SK-N-SH treated with all-trans-retinoic acid at 6 μM for 48 hours (cell line): ENCODE measurements around the gene RNF103.
A peak's percentile ranks its signal among the peaks of the same experiment; 100 is the strongest.

Experiments
- ATAC-seq: fragments of 200-7000 bp; cut with Tn5 transposase; 3 replicates; pipeline ENCODE4 v1.9.1; 2020; ENCODE audit warnings: mild to moderate bottlenecking, moderate library complexity
- ARNTL ChIP-seq: fragments of 450-650 bp; formaldehyde crosslinking; IDR thresholded peaks from 2 replicates; pipeline ENCODE4 v1.5.0; 2020; ENCODE audit warnings: low read depth, mild to moderate bottlenecking, moderate library complexity, borderline replicate concordance
- BACH2 ChIP-seq: fragments of 250-450 bp; sonication (Bioruptor Pico); IDR thresholded peaks from 2 replicates; pipeline ENCODE4 v1.9.0; 2021; ENCODE audit warnings: mild to moderate bottlenecking, borderline replicate concordance
- CSDC2 ChIP-seq: fragments of 250-450 bp; sonication (Bioruptor Pico); IDR thresholded peaks from 2 replicates; pipeline ENCODE4 v1.5.0; 2020; ENCODE audit warnings: mild to moderate bottlenecking, moderate library complexity
- ESRRG ChIP-seq: fragments of 250-450 bp; sonication (Bioruptor Pico); IDR thresholded peaks from 2 replicates; pipeline ENCODE4 v1.6.1; 2021; ENCODE audit warnings: mild to moderate bottlenecking
- GLIS3 ChIP-seq: fragments of 250-450 bp; sonication (Bioruptor Pico); IDR thresholded peaks from 2 replicates; pipeline ENCODE4 v1.5.0; 2020; ENCODE audit warnings: mild to moderate bottlenecking, moderate library complexity
- ISL1 ChIP-seq: fragments of 250-450 bp; sonication (Bioruptor Pico); IDR thresholded peaks from 2 replicates; pipeline ENCODE4 v2.1.2; 2022; ENCODE audit warnings: mild to moderate bottlenecking, moderate library complexity
- PPARA ChIP-seq: fragments of 250-450 bp; sonication (Bioruptor Pico); IDR thresholded peaks from 2 replicates; pipeline ENCODE4 v1.5.0; 2020; ENCODE audit warnings: mild to moderate bottlenecking, borderline replicate concordance
- RARB ChIP-seq: fragments of 250-450 bp; sonication (Bioruptor Pico); IDR thresholded peaks from 2 replicates; pipeline ENCODE4 v1.8.0; 2021; ENCODE audit warnings: mild to moderate bottlenecking, moderate library complexity
- SNAI2 ChIP-seq: fragments of 250-450 bp; sonication (Bioruptor Pico); IDR thresholded peaks from 2 replicates; pipeline ENCODE4 v1.5.0; 2020; ENCODE audit warnings: mild to moderate bottlenecking, moderate library complexity
- TCF4 ChIP-seq: fragments of 250-450 bp; sonication (Bioruptor Pico); IDR thresholded peaks from 2 replicates; pipeline ENCODE4 v1.8.0; 2021; ENCODE audit warnings: mild to moderate bottlenecking, moderate library complexity, borderline replicate concordance
- ZFP3 ChIP-seq: fragments of 250-450 bp; sonication (Bioruptor Pico); IDR thresholded peaks from 2 replicates; pipeline ENCODE4 v1.5.0; 2020; ENCODE audit warnings: mild to moderate bottlenecking, moderate library complexity
- ZNF8 ChIP-seq: fragments of 450-650 bp; formaldehyde crosslinking; IDR thresholded peaks from 2 replicates; pipeline ENCODE4 v1.5.0; 2020; ENCODE audit warnings: mild to moderate bottlenecking, moderate library complexity
- TF ChIP-seq, protein P1 (sequence below): fragments of 250-450 bp; sonication (Bioruptor Pico); IDR thresholded peaks from 2 replicates; pipeline ENCODE4 v1.5.1; 2021; ENCODE audit warnings: mild to moderate bottlenecking, moderate library complexity
- TF ChIP-seq, protein P2 (sequence below): fragments of 250-450 bp; sonication (Bioruptor Pico); IDR thresholded peaks from 2 replicates; pipeline ENCODE4 v1.5.1; 2020; ENCODE audit warnings: low read depth, mild to moderate bottlenecking, moderate library complexity
- TF ChIP-seq, protein P3 (sequence below): fragments of 250-450 bp; sonication (Bioruptor Pico); IDR thresholded peaks from 2 replicates; pipeline ENCODE4 v1.8.0; 2020; ENCODE audit warnings: mild to moderate bottlenecking, moderate library complexity, borderline replicate concordance
- TF ChIP-seq, protein P4 (sequence below): fragments of 250-450 bp; sonication (Bioruptor Pico); IDR thresholded peaks from 2 replicates; pipeline ENCODE4 v1.5.0; 2020; ENCODE audit warnings: mild to moderate bottlenecking, moderate library complexity
- TF ChIP-seq, protein P5 (sequence below): fragments of 250-450 bp; sonication (Bioruptor Pico); IDR thresholded peaks from 2 replicates; pipeline ENCODE4 v1.8.0; 2021; ENCODE audit warnings: low read depth, mild to moderate bottlenecking, moderate library complexity, borderline replicate concordance

The RNF103 gene

DNA sequence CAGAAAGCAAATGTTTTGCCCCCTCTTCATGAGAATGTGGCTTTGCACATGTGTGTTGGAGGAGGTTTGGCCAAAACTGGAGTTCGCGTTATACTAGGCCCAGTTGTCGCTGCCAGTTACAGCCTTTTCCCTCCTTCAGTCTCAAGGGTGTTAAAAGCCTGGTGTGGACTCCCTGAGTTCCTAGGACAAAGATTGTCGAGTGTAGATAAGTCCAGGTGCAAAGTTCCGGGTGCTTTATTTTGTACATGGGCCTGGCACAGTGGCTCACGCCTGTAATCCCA is 542 bp upstream of the RNF103 start (continued):
- TF ChIP-seq, protein P1, sequence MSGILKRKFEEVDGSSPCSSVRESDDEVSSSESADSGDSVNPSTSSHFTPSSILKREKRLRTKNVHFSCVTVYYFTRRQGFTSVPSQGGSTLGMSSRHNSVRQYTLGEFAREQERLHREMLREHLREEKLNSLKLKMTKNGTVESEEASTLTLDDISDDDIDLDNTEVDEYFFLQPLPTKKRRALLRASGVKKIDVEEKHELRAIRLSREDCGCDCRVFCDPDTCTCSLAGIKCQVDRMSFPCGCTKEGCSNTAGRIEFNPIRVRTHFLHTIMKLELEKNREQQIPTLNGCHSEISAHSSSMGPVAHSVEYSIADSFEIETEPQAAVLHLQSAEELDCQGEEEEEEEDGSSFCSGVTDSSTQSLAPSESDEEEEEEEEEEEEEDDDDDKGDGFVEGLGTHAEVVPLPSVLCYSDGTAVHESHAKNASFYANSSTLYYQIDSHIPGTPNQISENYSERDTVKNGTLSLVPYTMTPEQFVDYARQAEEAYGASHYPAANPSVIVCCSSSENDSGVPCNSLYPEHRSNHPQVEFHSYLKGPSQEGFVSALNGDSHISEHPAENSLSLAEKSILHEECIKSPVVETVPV (CRISPR knock-in tag) = no peak
- TF ChIP-seq, protein P2, sequence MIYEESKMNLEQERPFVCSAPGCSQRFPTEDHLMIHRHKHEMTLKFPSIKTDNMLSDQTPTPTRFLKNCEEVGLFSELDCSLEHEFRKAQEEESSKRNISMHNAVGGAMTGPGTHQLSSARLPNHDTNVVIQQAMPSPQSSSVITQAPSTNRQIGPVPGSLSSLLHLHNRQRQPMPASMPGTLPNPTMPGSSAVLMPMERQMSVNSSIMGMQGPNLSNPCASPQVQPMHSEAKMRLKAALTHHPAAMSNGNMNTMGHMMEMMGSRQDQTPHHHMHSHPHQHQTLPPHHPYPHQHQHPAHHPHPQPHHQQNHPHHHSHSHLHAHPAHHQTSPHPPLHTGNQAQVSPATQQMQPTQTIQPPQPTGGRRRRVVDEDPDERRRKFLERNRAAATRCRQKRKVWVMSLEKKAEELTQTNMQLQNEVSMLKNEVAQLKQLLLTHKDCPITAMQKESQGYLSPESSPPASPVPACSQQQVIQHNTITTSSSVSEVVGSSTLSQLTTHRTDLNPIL (CRISPR knock-in tag) = no peak
- TF ChIP-seq, protein P3, sequence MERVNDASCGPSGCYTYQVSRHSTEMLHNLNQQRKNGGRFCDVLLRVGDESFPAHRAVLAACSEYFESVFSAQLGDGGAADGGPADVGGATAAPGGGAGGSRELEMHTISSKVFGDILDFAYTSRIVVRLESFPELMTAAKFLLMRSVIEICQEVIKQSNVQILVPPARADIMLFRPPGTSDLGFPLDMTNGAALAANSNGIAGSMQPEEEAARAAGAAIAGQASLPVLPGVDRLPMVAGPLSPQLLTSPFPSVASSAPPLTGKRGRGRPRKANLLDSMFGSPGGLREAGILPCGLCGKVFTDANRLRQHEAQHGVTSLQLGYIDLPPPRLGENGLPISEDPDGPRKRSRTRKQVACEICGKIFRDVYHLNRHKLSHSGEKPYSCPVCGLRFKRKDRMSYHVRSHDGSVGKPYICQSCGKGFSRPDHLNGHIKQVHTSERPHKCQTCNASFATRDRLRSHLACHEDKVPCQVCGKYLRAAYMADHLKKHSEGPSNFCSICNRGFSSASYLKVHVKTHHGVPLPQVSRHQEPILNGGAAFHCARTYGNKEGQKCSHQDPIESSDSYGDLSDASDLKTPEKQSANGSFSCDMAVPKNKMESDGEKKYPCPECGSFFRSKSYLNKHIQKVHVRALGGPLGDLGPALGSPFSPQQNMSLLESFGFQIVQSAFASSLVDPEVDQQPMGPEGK (CRISPR knock-in tag) = no peak
- TF ChIP-seq, all 23 proteins: peak for 0

DNA sequence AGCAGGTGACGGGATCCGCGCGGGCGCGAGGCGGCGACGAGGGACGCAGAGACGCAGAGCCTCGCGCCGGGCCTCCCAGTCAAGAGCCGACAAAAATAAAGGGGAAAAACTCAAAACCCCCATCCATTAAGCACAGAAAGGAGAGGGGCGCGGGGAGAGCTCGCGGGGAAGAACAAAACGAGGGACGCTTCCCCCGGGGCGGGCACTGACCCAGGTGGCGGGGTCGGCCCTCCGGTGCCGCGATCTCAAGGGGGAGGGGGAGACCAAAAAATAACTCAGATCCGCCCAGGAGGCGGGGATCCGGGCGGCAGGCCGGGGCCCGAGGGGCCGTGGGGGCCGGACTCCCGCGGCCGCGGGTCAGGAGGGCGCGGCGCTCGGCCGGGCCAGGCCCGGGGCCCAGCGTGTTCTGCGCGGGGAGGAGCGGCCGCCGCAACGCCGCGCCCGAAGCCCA is 597 bp downstream of the RNF103 start:
- TF ChIP-seq, protein P1 (CRISPR knock-in tag) = no peak
- TF ChIP-seq ESRRG (no peak), ISL1 (CRISPR knock-in tag) (no peak), RARB (no peak), BACH2 (CRISPR knock-in tag) (no peak), ZNF8 (no peak), ARNTL (no peak), GLIS3 (CRISPR knock-in tag) (no peak), PPARA (CRISPR knock-in tag) (no peak), CSDC2 (no peak), SNAI2 (CRISPR knock-in tag) (no peak), ZFP3 (no peak), TCF4 (CRISPR knock-in tag) (no peak)
- TF ChIP-seq, protein P2 (CRISPR knock-in tag) = no peak
- TF ChIP-seq, protein P4, sequence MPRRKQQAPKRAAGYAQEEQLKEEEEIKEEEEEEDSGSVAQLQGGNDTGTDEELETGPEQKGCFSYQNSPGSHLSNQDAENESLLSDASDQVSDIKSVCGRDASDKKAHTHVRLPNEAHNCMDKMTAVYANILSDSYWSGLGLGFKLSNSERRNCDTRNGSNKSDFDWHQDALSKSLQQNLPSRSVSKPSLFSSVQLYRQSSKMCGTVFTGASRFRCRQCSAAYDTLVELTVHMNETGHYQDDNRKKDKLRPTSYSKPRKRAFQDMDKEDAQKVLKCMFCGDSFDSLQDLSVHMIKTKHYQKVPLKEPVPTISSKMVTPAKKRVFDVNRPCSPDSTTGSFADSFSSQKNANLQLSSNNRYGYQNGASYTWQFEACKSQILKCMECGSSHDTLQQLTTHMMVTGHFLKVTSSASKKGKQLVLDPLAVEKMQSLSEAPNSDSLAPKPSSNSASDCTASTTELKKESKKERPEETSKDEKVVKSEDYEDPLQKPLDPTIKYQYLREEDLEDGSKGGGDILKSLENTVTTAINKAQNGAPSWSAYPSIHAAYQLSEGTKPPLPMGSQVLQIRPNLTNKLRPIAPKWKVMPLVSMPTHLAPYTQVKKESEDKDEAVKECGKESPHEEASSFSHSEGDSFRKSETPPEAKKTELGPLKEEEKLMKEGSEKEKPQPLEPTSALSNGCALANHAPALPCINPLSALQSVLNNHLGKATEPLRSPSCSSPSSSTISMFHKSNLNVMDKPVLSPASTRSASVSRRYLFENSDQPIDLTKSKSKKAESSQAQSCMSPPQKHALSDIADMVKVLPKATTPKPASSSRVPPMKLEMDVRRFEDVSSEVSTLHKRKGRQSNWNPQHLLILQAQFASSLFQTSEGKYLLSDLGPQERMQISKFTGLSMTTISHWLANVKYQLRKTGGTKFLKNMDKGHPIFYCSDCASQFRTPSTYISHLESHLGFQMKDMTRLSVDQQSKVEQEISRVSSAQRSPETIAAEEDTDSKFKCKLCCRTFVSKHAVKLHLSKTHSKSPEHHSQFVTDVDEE (CRISPR knock-in tag) = no peak
- TF ChIP-seq, protein P3 (CRISPR knock-in tag) = no peak
- TF ChIP-seq, protein P5, sequence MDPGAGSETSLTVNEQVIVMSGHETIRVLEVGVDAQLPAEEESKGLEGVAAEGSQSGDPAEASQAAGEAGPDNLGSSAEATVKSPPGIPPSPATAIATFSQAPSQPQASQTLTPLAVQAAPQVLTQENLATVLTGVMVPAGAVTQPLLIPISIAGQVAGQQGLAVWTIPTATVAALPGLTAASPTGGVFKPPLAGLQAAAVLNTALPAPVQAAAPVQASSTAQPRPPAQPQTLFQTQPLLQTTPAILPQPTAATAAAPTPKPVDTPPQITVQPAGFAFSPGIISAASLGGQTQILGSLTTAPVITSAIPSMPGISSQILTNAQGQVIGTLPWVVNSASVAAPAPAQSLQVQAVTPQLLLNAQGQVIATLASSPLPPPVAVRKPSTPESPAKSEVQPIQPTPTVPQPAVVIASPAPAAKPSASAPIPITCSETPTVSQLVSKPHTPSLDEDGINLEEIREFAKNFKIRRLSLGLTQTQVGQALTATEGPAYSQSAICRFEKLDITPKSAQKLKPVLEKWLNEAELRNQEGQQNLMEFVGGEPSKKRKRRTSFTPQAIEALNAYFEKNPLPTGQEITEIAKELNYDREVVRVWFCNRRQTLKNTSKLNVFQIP (CRISPR knock-in tag) = no peak

More for the DNA sequence above, 597 bp downstream of the RNF103 start:
- peak; percentile 9; the same call in 2 of the 3 replicates for ATAC-seq
